ENCODE data around the gene GZF1.
A peak's percentile ranks its signal among the peaks of the same experiment; 100 is the strongest.

GZF1 gene

GRCh38 chr20:23337312-23337711 is 24.7 kb upstream of the GZF1 start:
- no peak for DNase-seq
- H3K36me3 ChIP-seq = no peaks in the 10 kb centered on the region
- H3K9me3 ChIP-seq (ENCODE audit: severe bottlenecking) = no peaks in the 10 kb centered on the region
- no peak overlapping the region for H3K4me3 ChIP-seq (ENCODE audit: low read depth, low read length)
- H3K27ac ChIP-seq = no peak overlapping the region
- peaks cover 59% of the 10 kb centered on the region for H3K27me3 ChIP-seq (ENCODE audit: insufficient read depth, low read depth, severe bottlenecking)
- no peak for TF ChIP-seq CTCF (IDR thresholded peaks at IDR 0.05; ENCODE audit: low read depth, low read length)

- no peaks in the 10 kb centered on the region for H3K36me3 ChIP-seq
- H3K4me3 ChIP-seq (ENCODE audit: low read depth, low read length) = no peak overlapping the region
- no peak for TF ChIP-seq CTCF (IDR thresholded peaks at IDR 0.05; ENCODE audit: low read depth, low read length)
- H3K9me3 ChIP-seq (ENCODE audit: severe bottlenecking) = peaks cover 3% of the 10 kb centered on the region
- H3K27ac ChIP-seq = no peak overlapping the region
- DNase-seq = no peak
- H3K27me3 ChIP-seq (ENCODE audit: insufficient read depth, low read depth, severe bottlenecking) = peaks cover 38% of the 10 kb centered on the region
Observed at GRCh38 chr20:23339986-23340385, 22.0 kb upstream of the GZF1 start.

- no peak overlapping the region for H3K4me3 ChIP-seq (ENCODE audit: low read depth, low read length)
- H3K27me3 ChIP-seq (ENCODE audit: insufficient read depth, low read depth, severe bottlenecking) = peaks cover 32% of the 10 kb centered on the region
- H3K27ac ChIP-seq = no peak overlapping the region
- H3K36me3 ChIP-seq = no peaks in the 10 kb centered on the region
- H3K9me3 ChIP-seq (ENCODE audit: severe bottlenecking) = peaks cover 3% of the 10 kb centered on the region
- peak; percentile 75 for DNase-seq
- peak; percentile 72 for TF ChIP-seq CTCF (IDR thresholded peaks at IDR 0.05; ENCODE audit: low read depth, low read length)
Observed at GRCh38 chr20:23340524-23340923, 21.5 kb upstream of the GZF1 start.

- H3K4me3 ChIP-seq (ENCODE audit: low read depth, low read length) = no peak overlapping the region
- no peak for TF ChIP-seq CTCF (IDR thresholded peaks at IDR 0.05; ENCODE audit: low read depth, low read length)
- peaks cover 3% of the 10 kb centered on the region for H3K9me3 ChIP-seq (ENCODE audit: severe bottlenecking)
- no peaks in the 10 kb centered on the region for H3K36me3 ChIP-seq
- H3K27me3 ChIP-seq (ENCODE audit: insufficient read depth, low read depth, severe bottlenecking) = peaks cover 31% of the 10 kb centered on the region
- no peak for DNase-seq
- no peak overlapping the region for H3K27ac ChIP-seq
Observed at GRCh38 chr20:23341073-23341472, 20.9 kb upstream of the GZF1 start.

GRCh38 chr20:23343590-23343989 is 18.4 kb upstream of the GZF1 start:
- no peak for TF ChIP-seq CTCF (IDR thresholded peaks at IDR 0.05; ENCODE audit: low read depth, low read length)
- Histone ChIP-seq H3K27me3 (ENCODE audit: insufficient read depth, low read depth, severe bottlenecking) (peaks cover 22% of the 10 kb centered on the region), H3K4me3 (ENCODE audit: low read depth, low read length) (no peak overlapping the region), H3K27ac (no peak overlapping the region), H3K9me3 (ENCODE audit: severe bottlenecking) (peaks cover 3% of the 10 kb centered on the region), H3K36me3 (no peaks in the 10 kb centered on the region)
- no peak for DNase-seq

GRCh38 chr20:23344336-23344735 is 17.6 kb upstream of the GZF1 start:
- no peak for TF ChIP-seq CTCF (IDR thresholded peaks at IDR 0.05; ENCODE audit: low read depth, low read length)
- Histone ChIP-seq H3K27ac (no peak overlapping the region), H3K4me3 (ENCODE audit: low read depth, low read length) (no peak overlapping the region), H3K9me3 (ENCODE audit: severe bottlenecking) (peaks cover 3% of the 10 kb centered on the region), H3K36me3 (no peaks in the 10 kb centered on the region), H3K27me3 (ENCODE audit: insufficient read depth, low read depth, severe bottlenecking) (peaks cover 18% of the 10 kb centered on the region)
- no peak for DNase-seq

Measured in WERI-Rb-1 (cell line).